HT1080 (cell line): ENCODE data around the gene POU6F2. TPM values are rescaled to one million over a fixed set of nuclear protein-coding genes. Genes with fewer than 3 reads are reported as not detected.

Experiments
- DNase-seq: peaks from one replicate; pipeline ENCODE4 v3.0.0-alpha.2; 2015; ENCODE audit warnings: low read depth
- small RNA-seq: library from RNA; depleted of rRNA; stranded (forward); fragments of <200 nt; gene quantifications from one replicate; pipeline ENCODE3, GENCODE V24; 2014
- total RNA-seq: library from RNA; depleted of rRNA; stranded (reverse); fragments of >200 nt; shearing (Covaris generic); gene quantifications from 2 replicates; pipeline ENCODE4 v1.2.3, GENCODE V29; 2014; rRNA removed

The POU6F2 gene
- total RNA-seq, 1 experiment from 2014 or later = not detected

GRCh38 chr7:39490296-39490695 lies 512.6 kb downstream of the POU6F2 start:
- no peak for DNase-seq

GRCh38 chr7:39493934-39494333 lies 516.2 kb downstream of the POU6F2 start:
- no peak for DNase-seq

GRCh38 chr7:39501358-39501757 lies 523.6 kb downstream of the POU6F2 start:
- no peak for DNase-seq

- DNase-seq = peak; percentile 67
Observed at GRCh38 chr7:39504963-39505362, 527.3 kb downstream of the POU6F2 start.

GRCh38 chr7:39507866-39508551 lies 530.3 kb downstream of the POU6F2 start:
- DNase-seq = no peak

GRCh38 chr7:39509436-39509835 lies 531.7 kb downstream of the POU6F2 start:
- no peak for DNase-seq

- DNase-seq = no peak
Observed at GRCh38 chr7:39509912-39510311, 532.2 kb downstream of the POU6F2 start.

- DNase-seq = peak; percentile 15
Observed at GRCh38 chr7:39510864-39511354, 533.2 kb downstream of the POU6F2 start.

GRCh38 chr7:39515534-39516228 lies 538.0 kb downstream of the POU6F2 start:
- no peak for DNase-seq

- DNase-seq = no peak
Observed at GRCh38 chr7:39516498-39516897, 538.8 kb downstream of the POU6F2 start.

GRCh38 chr7:39517240-39517639 lies 539.5 kb downstream of the POU6F2 start:
- no peak for DNase-seq

Small RNA genes within 50 kb of the gene (small RNA-seq; reads per million reads assigned to genes)
- gene SNORA20B = 3.7 reads per million, percentile 87 among the genes with 10 or more reads in this experiment

Other genes starting within 250 kb of the POU6F2 start
- gene VPS41, start 68.7 kb upstream of the POU6F2 start, total RNA-seq = 13.7 and 19.9 TPM in 2 replicates